H1 (cell line): ENCODE data around the gene SH2D4B. TPM values are rescaled to one million over a fixed set of nuclear protein-coding genes. Genes with fewer than 3 reads are reported as not detected.

ENCODE experiments used
- CTCF ChIA-PET: fragments of 300-600 bp; sonication (Branson Sonifier 250); formaldehyde crosslinking; loops from one replicate; lab custom pipeline; 2021; ENCODE audit not compliant: partially characterized antibody; lab: Charles Lee
- POLR2A ChIA-PET: fragments of 300-600 bp; sonication (Branson Sonifier 250); formaldehyde crosslinking; loops from one replicate; lab custom pipeline; 2021; ENCODE audit warnings: inconsistent platforms; ENCODE audit not compliant: partially characterized antibody; lab: Charles Lee
- DNase-seq, 2 experiments: peaks; one replicate each; pipeline versions ENCODE4 v3.0.0 to v3.0.0-alpha.2; 2010 to 2022; ENCODE audit warnings: low spot score in 2 of 2, low read depth in 1 of 2, mixed read lengths in 1 of 2
- FAIRE-seq: peaks from 2 replicates; lab custom pipeline; 2011; peaks lifted over from hg19 to GRCh38; lab: Jason Lieb, UNC
- H2AFZ ChIP-seq: 2 replicates; pipeline ENCODE4 v1.8.1; 2012; ENCODE audit warnings: low read length, inconsistent platforms
- H2AK5ac ChIP-seq: 2 replicates; pipeline ENCODE4 v1.6.1; 2013; ENCODE audit warnings: low read depth, low read length
- H2BK120ac ChIP-seq: replicated peaks from 2 replicates; pipeline ENCODE3; 2013; ENCODE audit warnings: low read depth, low read length, inconsistent platforms
- H2BK12ac ChIP-seq: 2 replicates; pipeline ENCODE4 v1.6.1; 2013; ENCODE audit warnings: low read depth, low read length
- H2BK15ac ChIP-seq: 2 replicates; pipeline ENCODE4 v1.6.1; 2013; ENCODE audit warnings: low read length
- H2BK20ac ChIP-seq: 2 replicates; pipeline ENCODE4 v1.6.1; 2013; ENCODE audit warnings: low read length
- H2BK5ac ChIP-seq: 2 replicates; pipeline ENCODE4 v1.6.1; 2013; ENCODE audit warnings: low read depth, low read length
- H3K14ac ChIP-seq: 2 replicates; pipeline ENCODE4 v1.6.1; 2013; ENCODE audit warnings: inconsistent platforms; ENCODE audit not compliant: insufficient read length
- H3K18ac ChIP-seq: 2 replicates; pipeline ENCODE4 v1.6.1; 2013; ENCODE audit warnings: low read length; ENCODE audit errors: extremely low read depth
- H3K23ac ChIP-seq: 2 replicates; pipeline ENCODE4 v1.6.1; 2013; ENCODE audit warnings: inconsistent platforms; ENCODE audit not compliant: insufficient read length
- H3K23me2 ChIP-seq: 2 replicates; pipeline ENCODE4 v1.6.1; 2013; ENCODE audit warnings: low read depth, low read length
- H3K27ac ChIP-seq: 2 replicates; pipeline ENCODE4 v1.6.1; 2011; ENCODE audit warnings: low read depth, low read length, inconsistent platforms
- H3K27me3 ChIP-seq, 4 experiments: replicated peaks in 1 of 4; 1 replicate in 1 of 4; 2 replicates in 3 of 4; pipeline versions ENCODE4 v1.6.1 to v1.8.1; 2011 to 2013; ENCODE audit warnings: low read length in 3 of 4, mild to moderate bottlenecking in 3 of 4, inconsistent platforms in 2 of 4, mixed read lengths in 2 of 4, moderate library complexity in 1 of 4; ENCODE audit not compliant: control insufficient read depth in 3 of 4, insufficient read depth in 3 of 4; ENCODE audit errors: extremely low read depth in 1 of 4
- H3K36me3 ChIP-seq, 4 experiments: 2 replicates each; pipeline versions ENCODE4 v1.6.1 to v1.8.1; 2011 to 2013; ENCODE audit warnings: mild to moderate bottlenecking in 4 of 4, low read length in 3 of 4, moderate library complexity in 2 of 4, control low read depth in 1 of 4, inconsistent platforms in 1 of 4; ENCODE audit not compliant: insufficient read depth in 4 of 4, control insufficient read depth in 2 of 4
- H3K4ac ChIP-seq: replicated peaks from 2 replicates; pipeline ENCODE3; 2013; ENCODE audit warnings: low read length, low read depth, mixed read lengths, inconsistent platforms; ENCODE audit not compliant: insufficient read length
- H3K4me1 ChIP-seq, 4 experiments: replicated peaks in 1 of 4; 1 replicate in 1 of 4; 2 replicates in 3 of 4; pipeline versions ENCODE4 v1.6.1 to v1.8.1; 2011 to 2013; ENCODE audit warnings: low read length in 3 of 4, inconsistent platforms in 2 of 4, mixed read lengths in 1 of 4; ENCODE audit not compliant: insufficient read depth in 4 of 4, control insufficient read depth in 3 of 4
- H3K4me2 ChIP-seq, 2 experiments: 2 replicates each; pipeline versions ENCODE4 v1.6.1 to v1.8.1; 2011 to 2013; ENCODE audit warnings: low read depth in 2 of 2, low read length in 2 of 2, control low read depth in 1 of 2, inconsistent platforms in 1 of 2, mild to moderate bottlenecking in 1 of 2; ENCODE audit not compliant: insufficient read depth in 1 of 2
- H3K4me3 ChIP-seq, 4 experiments: fragments of 200-600, 300-600 bp in 1 of 4; sonication (generic), shearing (Covaris generic), sonication (Bioruptor Twin) in 1 of 4; 2 replicates each; pipeline versions ENCODE4 v1.5.1 to v1.8.1; 2011 to 2016; ENCODE audit warnings: low read length in 4 of 4, low read depth in 3 of 4, control low read depth in 2 of 4, inconsistent platforms in 2 of 4, mild to moderate bottlenecking in 2 of 4, mixed read lengths in 1 of 4, moderate library complexity in 1 of 4; ENCODE audit not compliant: insufficient read depth in 2 of 4; ENCODE audit errors: extremely low read depth in 1 of 4
- H3K56ac ChIP-seq: replicated peaks from 2 replicates; pipeline ENCODE3; 2013; ENCODE audit warnings: low read depth, mild to moderate bottlenecking, mixed read lengths, low read length, inconsistent platforms; ENCODE audit not compliant: insufficient read length
- H3K79me1 ChIP-seq: 2 replicates; pipeline ENCODE4 v1.6.1; 2013; ENCODE audit warnings: low read depth, low read length, control low read depth
- H3K79me2 ChIP-seq, 2 experiments: 2 replicates each; pipeline versions ENCODE4 v1.6.1 to v1.8.1; 2012 to 2013; ENCODE audit warnings: low read length in 2 of 2, mild to moderate bottlenecking in 2 of 2, inconsistent platforms in 1 of 2; ENCODE audit not compliant: insufficient read depth in 2 of 2, control insufficient read depth in 1 of 2
- H3K9ac ChIP-seq, 4 experiments: replicated peaks in 1 of 4; 1 replicate in 1 of 4; 2 replicates in 3 of 4; pipeline versions ENCODE4 v1.6.1 to v1.8.1; 2011 to 2013; ENCODE audit warnings: low read depth in 3 of 4, low read length in 3 of 4, control low read depth in 2 of 4, mild to moderate bottlenecking in 2 of 4, moderate library complexity in 2 of 4, inconsistent platforms in 1 of 4; ENCODE audit errors: extremely low read depth in 1 of 4
- H3K9me3 ChIP-seq, 2 experiments: 2 replicates each; pipeline versions ENCODE4 v1.6.1 to v1.8.1; 2012 to 2013; ENCODE audit warnings: mild to moderate bottlenecking in 2 of 2, moderate library complexity in 2 of 2, control low read depth in 1 of 2, inconsistent platforms in 1 of 2, low read depth in 1 of 2, low read length in 1 of 2, mixed read lengths in 1 of 2; ENCODE audit not compliant: insufficient read depth in 2 of 2
- H4K20me1 ChIP-seq, 2 experiments: replicated peaks in 1 of 2; 2 replicates each; pipeline versions ENCODE3 to v1.8.1; 2011 to 2013; ENCODE audit warnings: inconsistent platforms in 2 of 2, low read length in 2 of 2, mild to moderate bottlenecking in 1 of 2; ENCODE audit not compliant: insufficient read depth in 2 of 2, control insufficient read depth in 1 of 2
- H4K5ac ChIP-seq: 2 replicates; pipeline ENCODE4 v1.6.1; 2013; ENCODE audit warnings: low read length, low read depth, mixed read lengths, inconsistent platforms; ENCODE audit not compliant: insufficient read length
- H4K8ac ChIP-seq: 2 replicates; pipeline ENCODE4 v1.8.0; 2013; ENCODE audit warnings: mild to moderate bottlenecking, moderate library complexity, low read length, inconsistent platforms; ENCODE audit not compliant: insufficient read depth; ENCODE audit errors: extremely low read depth
- H4K91ac ChIP-seq: replicated peaks from 2 replicates; pipeline ENCODE3; 2013; ENCODE audit warnings: low read length, mixed read lengths, inconsistent platforms; ENCODE audit not compliant: insufficient read length
- CTBP2 ChIP-seq: IDR thresholded peaks from 2 replicates; pipeline ENCODE4 v1.7.0; 2011; ENCODE audit warnings: borderline replicate concordance, mild to moderate bottlenecking, moderate library complexity, mixed read lengths, low read length; ENCODE audit not compliant: insufficient read depth, insufficient read length
- POLR2A ChIP-seq, 2 experiments: IDR thresholded peaks; 1 replicate in 1 of 2; 2 replicates in 1 of 2; pipeline ENCODE4 v1.6.1; 2011; ENCODE audit warnings: low read depth in 2 of 2, low read length in 2 of 2, mild to moderate bottlenecking in 2 of 2; ENCODE audit errors: control extremely low read depth in 1 of 2
- RNF2 ChIP-seq: fragments of 200-900, 300-1000 bp; sonication (generic); IDR thresholded peaks from 2 replicates; pipeline ENCODE4 v1.7.1; 2016; ENCODE audit warnings: borderline replicate concordance, low read depth, mild to moderate bottlenecking, antibody characterized with exemption, low read length; ENCODE audit not compliant: poor library complexity, severe bottlenecking; ENCODE audit errors: missing control alignments
- TAF7 ChIP-seq: optimal IDR thresholded peaks from 2 replicates; pipeline ENCODE3; 2011; ENCODE audit warnings: low read depth, mild to moderate bottlenecking, inconsistent platforms, low read length, moderate library complexity, borderline replicate concordance
- WGBS, 2 experiments: shearing (Covaris generic) in 1 of 2; methylation state at CpG; one replicate each; pipeline versions ENCODE4 v1.1.6 to v1.1.7; 2013 to 2015; ENCODE audit warnings: low lambda C conversion rate in 2 of 2, mixed read lengths in 2 of 2, inconsistent platforms in 1 of 2, low coverage in 1 of 2, missing lambda C conversion rate in 1 of 2; ENCODE audit not compliant: insufficient replicate concordance in 2 of 2, insufficient coverage in 1 of 2, insufficient read length in 1 of 2; ENCODE audit errors: extremely low coverage in 1 of 2, missing lambda C conversion rate in 1 of 2; 5-methylcytosine and 5-hydroxymethylcytosine counted together
- polyA plus RNA-seq, 7 experiments: library from polyadenylated mRNA; depleted of rRNA in 3 of 7; stranded (reverse) in 5 of 7; unstranded in 2 of 7; fragments of >200 nt in 5 of 7; fragments of 200-250 nt in 2 of 7; gene quantifications; 1 replicate in 5 of 7; 2 replicates in 1 of 7; 4 replicates in 1 of 7; pipeline versions ENCODE4 v1.2.1 to v1.2.3, GENCODE V29; 2011 to 2013; ENCODE audit warnings: missing spikeins in 2 of 7, mixed read lengths in 2 of 7
- total RNA-seq: library from RNA; stranded (reverse); fragmentation: NEBNext Ultra II Directional; extraction: Animal tissue kit (Norgen Biotek cat#: 25700); gene quantifications from 2 replicates; pipeline ENCODE4 v1.2.1, GENCODE V29; 2021

SH2D4B gene
- total and polyA plus RNA-seq, 2 of the 8 experiments (the other 6 are each of a cell fraction or from before 2014, with no cell fraction given), result 0.06 to 0.13 TPM

DNA sequence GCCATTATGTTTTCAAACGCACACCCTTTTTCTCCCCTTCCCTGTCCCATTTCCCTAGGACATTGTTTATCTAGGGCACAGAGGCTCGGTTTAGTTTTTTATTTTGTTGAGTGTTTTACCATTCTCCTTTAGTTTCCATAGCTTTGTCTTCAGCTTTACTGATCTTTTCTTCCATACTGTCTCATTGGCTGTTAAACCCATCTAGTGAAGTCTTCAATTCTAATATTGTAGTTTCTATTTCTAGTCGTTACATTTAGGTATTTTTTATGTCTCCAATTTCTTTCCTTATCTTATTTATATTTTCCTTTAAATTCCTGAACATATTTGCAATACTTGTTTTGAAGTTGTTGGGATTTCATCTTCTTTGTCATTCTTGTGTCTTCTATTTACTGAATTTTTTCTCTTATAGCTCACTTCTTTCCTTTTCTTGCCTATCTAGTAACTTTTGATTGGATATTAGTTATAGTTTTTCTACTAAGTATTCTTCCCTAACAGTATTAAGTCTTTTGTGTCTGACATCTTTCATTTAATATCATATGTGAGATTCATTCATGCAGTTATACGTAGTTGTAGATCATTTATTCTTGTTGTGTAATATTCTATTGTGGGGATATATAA, 41.0 kb upstream of the SH2D4B start:
- Histone ChIP-seq H3K18ac (no peak overlapping the region), H3K56ac (no peak overlapping the region), H3K79me1 (peaks cover 9% of the 10 kb centered on the region), H3K23ac (no peak overlapping the region), H2BK15ac (no peak overlapping the region), H3K23me2 (no peaks in the 10 kb centered on the region), H4K8ac (no peak overlapping the region), H4K5ac (no peak overlapping the region), H3K9me3 (no peaks in the 10 kb centered on the region), H3K36me3 (peaks cover 0 to 2% (median 0%) of the 10 kb centered on the region in 4 experiments; a peak in 3 of 8 replicates), H3K27me3 (no peaks in the 10 kb centered on the region), H2BK120ac (no peak overlapping the region), H3K4me1 (peaks cover 0 to 16% (median 9%) of the 10 kb centered on the region in 4 experiments; a peak in 6 of 7 replicates), H2BK12ac (no peak overlapping the region), H3K4ac (no peak overlapping the region), H4K20me1 (peaks cover 11 to 21% of the 10 kb centered on the region in 2 experiments), H3K4me2 (no peak overlapping the region), H2AFZ (no peak overlapping the region), H4K91ac (no peak overlapping the region), H2BK20ac (no peak overlapping the region), H2BK5ac (no peak overlapping the region), H3K27ac (no peak overlapping the region), H3K4me3 (no peak overlapping the region), H3K9ac (no peak overlapping the region)
- ChIA-PET CTCF (interaction anchor here (1.4 to 21.9 kb wide), 4 partner anchors 9 to 36 kb away, joined by 3 to 1263 read pairs (median 11); partner anchors contain the start of gene TSPAN14), POLR2A (interaction anchor here (1.1 kb wide), 1 partner anchor 9 kb away, joined by 3 read pairs; no protein-coding TSS in a partner anchor)
- FAIRE-seq, result no peak
- 94% methylated on average over 4 of the region's 4 CpGs; no CpG with 5 or more reads in 1 of the 2 experiments for WGBS, 2 experiments
- TF ChIP-seq CTBP2 (no peak), TAF7 (no peak), RNF2 (no peak), POLR2A (IDR thresholded peaks at IDR 0.05; ENCODE audit: control extremely low read depth in 1 of 2, low read depth in 2 of 2, low read length in 2 of 2) (no peak)
- TF ChIP-seq, all 59 proteins: peak for 0
- H3K14ac ChIP-seq, result no peak overlapping the region
- peaks cover 4 to 79% of the 10 kb centered on the region in 2 experiments; a peak in 3 of 4 replicates for H3K79me2 ChIP-seq
- H2AK5ac ChIP-seq, result no peak overlapping the region
- no peak for DNase-seq
